Psoas muscle (tissue), 8 donors: ENCODE data around the gene ABR. TPM values are rescaled to one million over a fixed set of nuclear protein-coding genes. Genes with fewer than 3 reads are reported as not detected.

ENCODE experiments used
- ATAC-seq, 4 donors: fragments of 200-7000 bp; cut with Tn5 transposase; one replicate each; pipeline ENCODE4 v1.9.1; 2020; ENCODE audit warnings: moderate library complexity in 3 of 4, mild to moderate bottlenecking in 2 of 4
- DNase-seq, 2 donors: peaks; one replicate each; pipeline ENCODE4 v3.0.0-alpha.2; 2020
- H3K27ac ChIP-seq: fragments of 200-600 bp; one replicate; pipeline ENCODE4 v1.8.0; 2022
- H3K27me3 ChIP-seq, 3 donors: fragments of 200-600 bp in 1 of 3; one replicate each; pipeline versions ENCODE4 v1.6.1 to v1.8.0; 2013 to 2022; ENCODE audit warnings: low read length in 2 of 3, mild to moderate bottlenecking in 2 of 3, moderate library complexity in 1 of 3; ENCODE audit not compliant: insufficient read depth in 3 of 3
- H3K36me3 ChIP-seq, 2 donors: fragments of 200-600 bp in 1 of 2; one replicate each; pipeline versions ENCODE4 v1.6.1 to v1.8.0; 2013 to 2022; ENCODE audit warnings: low read depth in 1 of 2, mild to moderate bottlenecking in 1 of 2, moderate library complexity in 1 of 2; ENCODE audit not compliant: insufficient read depth in 1 of 2
- H3K4me1 ChIP-seq: fragments of 200-600 bp; one replicate; pipeline ENCODE4 v1.8.0; 2022
- H3K4me3 ChIP-seq: fragments of 200-600 bp; one replicate; pipeline ENCODE4 v1.8.0; 2022; ENCODE audit warnings: mild to moderate bottlenecking
- H3K9me3 ChIP-seq: fragments of 200-600 bp; one replicate; pipeline ENCODE4 v1.8.0; 2022
- CTCF ChIP-seq: fragments of 200-600 bp; IDR thresholded peaks from one replicate; pipeline ENCODE4 v1.8.0; 2022; ENCODE audit warnings: antibody characterized with exemption
- WGBS, 3 donors: extraction: QIAGEN DNeasy Blood & Tissue Kit; methylation state at CpG; one replicate each; pipeline versions ENCODE4 v1.1.6 to v1.1.7; 2013; 5-methylcytosine and 5-hydroxymethylcytosine counted together
- intact Hi-C, 2 donors: fragments of 100-400 bp; cut with DNase I; formaldehyde crosslinking; loops; one replicate each; pipeline versions ENCODE4 v1.11.0 to v1.14.2; 2022
- polyA plus RNA-seq, 3 donors: library from polyadenylated mRNA; stranded (reverse); fragments of 200-250 nt; gene quantifications; one replicate each; pipeline ENCODE4 v1.2.3, GENCODE V29; 2013
- total RNA-seq, 4 donors: library from RNA; stranded (reverse); fragmentation: NEBNext Ultra II Directional in 2 of 4; extraction: Animal tissue kit (Norgen Biotek cat#: 25700) in 2 of 4; gene quantifications; one replicate each; pipeline versions ENCODE4 v1.2.1 to v1.2.4, GENCODE V29; 2021 to 2023
- donor health status: healthy with polysubstance abuse.
- donor health status: DM: no; HTN: no; CAD: no; lungs with moderate emphysema.
- donor health status: Bipolar disorder and iron deficiency.
- donor health status: healthy.
- donor health status: DM: yes; HTN: yes; CAD: no.
- donor health status: DM: no; HTN: no; CAD: no.
- donor health status: DM: no; HTN: no; CAD: no.
- donor health status: DM: yes; HTN: yes; CAD: no.

ABR gene
- total and polyA plus RNA-seq, 7 donors, result 5.8 to 25.4 (median 9.8) TPM

- Histone ChIP-seq H3K9me3 (no peaks in the 10 kb centered on the region), H3K27ac (peak overlapping the region; percentile 23), H3K4me1 (peaks cover 15% of the 10 kb centered on the region), H3K27me3 (peaks cover 0 to 18% (median 4%) of the 10 kb centered on the region in 3 donors), H3K36me3 (no peaks in the 10 kb centered on the region), H3K4me3 (peak overlapping the region; percentile 41)
- WGBS, 3 donors, result 27 to 31% (median 28%) methylated on average over 19 to 20 of the region's 20 CpGs
- peak; percentile 64 to 77 (median 68) for ATAC-seq
- peak; percentile 90 to 91 for DNase-seq
- intact Hi-C loops, result loop anchor here in 1 of 2 donors (2.0 kb wide), 1 partner anchor 66 kb away; no protein-coding TSS in a partner anchor
- no peak for TF ChIP-seq CTCF
Measured at GRCh38 chr17:1188812-1189504, 9.2 kb upstream of the ABR start.

GRCh38 chr17:1186923-1187771 lies 7.4 kb upstream of the ABR start:
- peak; percentile 92 to 96 (median 94) for ATAC-seq
- H3K4me1 ChIP-seq, result peaks cover 15% of the 10 kb centered on the region
- H3K36me3 ChIP-seq, result no peaks in the 10 kb centered on the region
- no peaks in the 10 kb centered on the region for H3K9me3 ChIP-seq
- peak overlapping the region; percentile 24 for H3K4me3 ChIP-seq
- H3K27me3 ChIP-seq, result peaks cover 0 to 11% (median 4%) of the 10 kb centered on the region in 3 donors
- peak; percentile 98 for TF ChIP-seq CTCF
- intact Hi-C loops, result loop anchor here in 1 of 2 donors (1.0 kb wide), 1 partner anchor 64 kb away; no protein-coding TSS in a partner anchor
- DNase-seq, result peak; percentile 87 to 93
- no peak overlapping the region for H3K27ac ChIP-seq
- 17 to 23% (median 18%) methylated on average over 32 to 34 of the region's 34 CpGs for WGBS, 3 donors

GRCh38 chr17:1186214-1186820 lies 6.5 kb upstream of the ABR start:
- H3K4me1 ChIP-seq, result peaks cover 15% of the 10 kb centered on the region
- peak overlapping the region; percentile 24 for H3K4me3 ChIP-seq

More at GRCh38 chr17:1186214-1186820, 6.5 kb upstream of the ABR start:
- no peak for ATAC-seq
- Histone ChIP-seq H3K36me3 (no peaks in the 10 kb centered on the region), H3K9me3 (no peaks in the 10 kb centered on the region), H3K27ac (no peak overlapping the region), H3K27me3 (peaks cover 0 to 9% (median 0%) of the 10 kb centered on the region in 3 donors)
- TF ChIP-seq CTCF, result no peak
- no peak for DNase-seq
- intact Hi-C loops, result no loop called here
- 55 to 67% (median 57%) methylated on average over 13 of the region's 13 CpGs for WGBS, 3 donors
